Smooth muscle cell of bladder (primary cell): ENCODE measurements around the gene KLHDC7B. TPM values are rescaled to one million over a fixed set of nuclear protein-coding genes. Genes with fewer than 3 reads are reported as not detected.

Experiments
- total RNA-seq: library from RNA; depleted of rRNA; stranded (reverse); fragments of >200 nt; gene quantifications from 2 replicates; pipeline ENCODE4 v1.2.3, GENCODE V29; 2014

The KLHDC7B gene
- 0.28 TPM in 2 replicates for total RNA-seq

GRCh38 chr22:50545522-50546325 lies at the start of gene KLHDC7B:
TSS of gene KLHDC7B (plus strand) at chr22:50545899. CDS start at chr22:50546244, 345 bp downstream.

GRCh38 chr22:50507421-50507990 lies 38.2 kb upstream of the KLHDC7B start, which contains the start of gene LMF2:
TSS of gene LMF2 (minus strand) at chr22:50507702. CDS start at chr22:50507675, 27 bp downstream.

DNA sequence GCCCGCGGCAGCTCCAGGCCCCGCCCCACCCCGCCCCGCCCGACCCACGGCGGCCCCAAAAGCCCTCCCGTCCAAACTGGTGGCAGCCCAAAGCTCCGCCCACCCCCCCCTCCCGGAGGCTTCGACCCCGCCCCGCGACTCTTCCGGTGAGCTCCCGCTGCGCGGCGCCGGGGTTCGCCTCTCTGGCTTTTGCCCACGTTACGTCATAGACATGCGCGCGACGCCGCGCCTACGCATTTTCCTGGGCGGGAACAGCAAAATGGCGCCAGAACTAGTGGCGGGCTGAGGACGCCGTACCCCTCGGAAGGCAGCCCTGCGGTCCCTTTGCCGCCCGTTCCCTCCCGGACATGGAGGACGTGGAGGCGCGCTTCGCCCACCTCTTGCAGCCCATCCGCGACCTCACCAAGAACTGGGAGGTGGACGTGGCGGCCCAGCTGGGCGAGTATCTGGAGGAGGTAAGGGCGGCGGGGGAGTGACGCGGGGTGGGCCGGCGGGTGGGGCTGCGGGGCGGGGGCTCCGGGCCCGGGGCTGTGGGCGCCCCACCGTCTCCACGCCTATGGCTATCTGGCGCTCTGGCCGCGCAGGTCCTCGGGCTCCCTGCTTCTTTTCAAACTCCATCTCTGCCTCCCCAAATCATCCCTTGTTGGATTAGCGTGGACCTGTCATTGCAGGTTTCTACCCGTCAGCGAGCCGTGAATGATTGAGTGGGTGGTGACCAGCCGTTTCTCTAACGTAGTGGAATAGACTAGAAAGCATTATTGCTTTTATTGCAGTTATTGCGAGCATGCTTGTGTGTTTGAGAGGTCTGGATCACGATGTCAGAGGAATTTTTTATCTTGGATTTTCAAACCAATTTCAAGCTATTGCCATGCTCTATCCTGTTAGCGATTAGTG lies 37.5 kb upstream of the KLHDC7B start, which contains the start of gene NCAPH2:
Gene NCAPH2 (plus strand): TSS at position 234 of the 894 bp plus-strand sequence. CDS start 114 bp downstream, at position 348.

DNA sequence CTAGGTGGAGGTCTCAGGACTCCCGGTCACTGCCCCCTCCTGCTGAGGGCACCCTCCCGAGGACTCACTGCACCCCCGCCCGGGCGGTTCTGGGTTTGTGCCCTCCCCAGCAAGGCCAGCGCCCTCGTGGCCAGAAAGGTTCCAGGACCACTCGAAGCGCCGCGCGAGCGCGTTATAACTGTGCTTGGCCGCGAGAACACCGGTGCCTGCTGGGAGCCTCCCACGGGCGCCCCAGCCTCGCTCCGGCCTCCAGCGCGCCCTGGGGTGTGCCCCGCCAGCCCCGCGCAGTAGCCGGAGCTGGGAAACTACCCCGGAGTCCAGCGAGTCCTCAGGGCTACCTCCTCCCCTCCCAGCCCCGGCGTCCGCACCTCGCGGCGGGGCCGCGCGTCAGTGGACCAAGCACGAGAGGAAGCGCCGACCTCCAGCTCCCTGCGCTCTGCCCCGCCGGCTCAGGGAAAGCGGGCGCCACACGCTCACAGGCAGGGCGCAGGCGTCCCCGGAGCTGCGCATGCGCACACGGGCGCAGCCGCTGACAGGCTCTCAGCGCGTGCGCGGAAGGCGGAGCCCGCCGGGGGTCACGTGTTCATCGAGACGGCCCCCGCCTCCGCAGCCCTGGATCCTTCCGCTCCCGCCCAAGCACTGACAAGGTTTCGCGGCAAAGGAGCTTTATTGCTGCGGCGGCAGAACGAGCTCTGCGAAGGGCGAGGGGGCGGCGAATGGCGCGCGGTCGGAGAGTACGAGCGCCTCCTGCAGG lies 20.4 kb upstream of the KLHDC7B start, which contains the start of gene SCO2:
Gene SCO2 (minus strand): TSS at position 495 of the 754 bp plus-strand sequence. CDS start 1,187 bp downstream, outside the sequence.

DNA sequence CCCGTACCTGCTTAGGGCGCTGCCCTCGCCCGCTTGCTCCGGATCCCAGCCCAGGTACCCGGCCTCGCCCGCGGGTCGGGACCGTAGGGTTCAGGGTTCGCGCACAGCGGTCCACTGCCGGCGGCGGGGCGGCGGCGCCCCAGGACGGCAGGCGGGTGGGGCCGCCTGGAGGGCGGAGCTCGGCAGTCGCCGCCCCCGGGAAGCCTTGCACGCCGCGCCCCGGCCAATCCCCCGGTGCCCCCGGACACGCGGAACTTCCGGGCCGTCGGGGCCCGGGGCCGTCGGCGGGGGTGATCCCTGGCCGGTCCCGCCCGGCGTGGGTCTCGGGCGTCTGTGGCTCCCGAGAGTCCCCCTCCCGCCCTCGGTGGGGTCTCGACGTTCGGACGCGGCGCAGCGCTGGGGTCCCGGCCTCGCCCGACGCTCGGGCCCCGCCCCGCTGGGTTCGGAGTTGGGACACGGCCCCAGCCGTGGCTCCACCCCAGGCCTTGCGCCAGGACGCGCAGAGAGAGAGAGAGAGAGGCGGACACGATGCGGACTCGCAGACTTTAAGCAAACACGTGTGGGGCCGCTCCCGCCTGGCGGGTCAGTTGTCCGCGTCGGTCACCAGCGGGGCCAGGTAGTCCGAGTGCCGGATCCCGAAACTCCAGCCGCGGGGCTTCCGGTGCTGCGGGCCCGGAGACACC lies 15.7 kb upstream of the KLHDC7B start, which contains the start of gene TYMP:
Gene TYMP (minus strand): TSS at position 116 of the 683 bp plus-strand sequence. CDS start 303 bp downstream, outside the sequence.

GRCh38 chr22:50562523-50563412 lies 17.1 kb downstream of the KLHDC7B start, which contains the start of gene SYCE3:
TSS of gene SYCE3 (minus strand) at chr22:50562919. CDS start at chr22:50556405, 6,514 bp downstream.

DNA sequence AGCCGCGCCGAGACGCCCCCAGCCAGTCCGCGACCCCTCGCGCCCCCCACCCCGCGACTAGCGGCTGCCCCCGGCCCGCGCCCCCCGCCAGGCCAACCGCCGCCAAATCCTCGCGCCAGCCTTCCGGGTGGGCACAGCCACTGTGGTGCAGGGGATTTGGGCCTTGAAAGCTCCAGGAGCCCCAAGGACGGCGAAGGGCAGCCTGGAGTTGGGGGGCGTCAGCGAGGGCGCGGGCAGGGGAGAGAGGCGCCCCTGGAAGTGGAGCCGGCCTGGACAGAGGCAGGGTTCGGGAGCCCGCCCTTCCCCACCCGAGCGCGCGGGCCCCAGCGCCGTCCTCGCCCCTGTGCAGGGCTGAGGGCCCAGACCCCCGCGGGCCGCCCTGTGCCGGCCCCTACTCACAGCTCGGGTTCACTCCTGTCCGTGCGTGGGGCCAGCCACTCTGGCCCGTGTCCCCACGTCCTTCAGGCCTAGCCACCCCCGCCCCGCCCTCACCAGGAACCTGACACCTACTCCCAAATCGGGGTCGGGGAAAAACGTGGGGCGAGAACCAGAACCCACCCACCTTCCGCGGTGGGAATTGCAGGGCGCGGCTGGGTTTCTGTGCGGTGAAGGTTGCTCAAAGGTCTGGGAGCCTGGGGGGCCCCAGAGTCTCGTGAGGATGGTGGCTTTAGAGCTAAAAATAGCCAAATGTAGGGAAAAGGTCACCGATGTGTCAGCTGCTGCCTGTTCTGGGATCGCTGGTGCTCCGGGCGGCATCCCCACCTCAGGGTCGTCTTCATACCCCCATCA lies 32.5 kb downstream of the KLHDC7B start, which contains the start of gene CPT1B:
Gene CPT1B (minus strand): TSS at position 441 of the 789 bp plus-strand sequence. CDS start 512 bp downstream, outside the sequence.

DNA sequence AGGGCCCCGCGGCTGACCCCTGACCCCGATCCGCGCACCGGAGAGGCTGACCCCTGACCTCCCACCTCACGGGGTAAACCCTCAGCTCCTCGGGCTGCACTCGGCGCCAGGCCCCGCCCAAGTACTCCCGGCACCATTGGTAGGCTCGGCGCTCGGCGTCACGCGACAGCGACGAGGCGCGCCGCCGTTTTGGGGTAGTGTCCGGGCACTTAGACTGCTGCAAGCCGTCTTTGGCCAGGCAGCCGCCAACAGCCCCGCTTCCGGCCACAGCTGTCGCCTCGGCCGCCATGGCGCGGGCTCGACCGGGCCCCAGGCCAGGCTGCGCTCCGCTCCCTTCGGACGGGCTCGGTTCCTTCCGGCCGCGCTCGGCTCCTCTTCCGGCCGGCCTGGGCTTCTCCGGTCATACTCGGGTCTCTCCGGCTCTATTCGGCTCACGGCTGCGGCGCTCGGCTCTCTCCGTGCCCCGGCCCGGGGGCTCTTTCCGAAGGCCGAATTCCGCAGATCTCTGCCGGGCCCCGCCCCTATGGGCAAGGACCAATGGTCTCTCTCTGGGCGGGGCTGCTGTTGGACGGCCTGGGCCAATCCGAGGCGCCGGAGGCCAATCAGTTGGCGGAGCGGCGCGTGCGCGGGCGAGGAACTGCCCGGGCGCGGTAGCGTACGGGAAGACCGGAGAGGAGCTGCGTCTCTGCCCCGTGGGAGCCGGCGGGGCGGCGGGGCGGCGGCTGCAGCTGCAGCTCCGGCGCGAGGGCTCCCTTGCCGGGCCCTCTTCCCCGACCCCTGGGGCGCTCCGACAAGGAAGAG lies 37.0 kb downstream of the KLHDC7B start, which contains the start of gene CHKB:
Gene CHKB (minus strand): TSS at position 357 of the 801 bp plus-strand sequence. CDS start 68 bp downstream, at position 289.

DNA sequence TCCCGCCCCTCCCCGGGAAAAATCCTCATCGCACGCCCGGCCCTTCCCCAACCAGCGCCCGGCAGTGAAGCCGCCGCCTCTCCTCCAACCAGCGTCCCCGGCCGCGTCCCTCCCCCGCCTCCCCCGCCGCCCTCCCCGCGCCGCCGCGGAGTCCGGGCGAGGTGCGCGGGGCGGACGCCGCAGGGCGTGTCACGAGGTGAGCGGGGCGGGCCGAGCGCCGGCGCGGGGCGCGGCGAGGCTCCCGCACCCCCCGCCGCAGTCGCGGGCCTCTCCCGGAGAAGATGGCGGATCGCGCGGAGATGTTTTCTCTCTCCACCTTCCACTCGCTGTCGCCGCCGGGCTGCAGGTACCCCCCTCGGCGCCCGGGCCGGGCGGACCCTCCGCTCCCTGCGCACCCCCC lies 54.8 kb downstream of the KLHDC7B start, which contains the start of gene MAPK8IP2:
Gene MAPK8IP2 (plus strand): TSS at position 256 of the 400 bp plus-strand sequence. CDS start 26 bp downstream, at position 282.

Other genes starting within 250 kb of the KLHDC7B start
- 130 and 166 TPM in 2 replicates for gene PLXNB2, start 238.3 kb upstream of the KLHDC7B start, total RNA-seq
- 1.6 and 2.1 TPM in 2 replicates for gene DENND6B, start 218.9 kb upstream of the KLHDC7B start, total RNA-seq
- gene PPP6R2, start 202.6 kb upstream of the KLHDC7B start, total RNA-seq = 64.1 and 64.8 TPM in 2 replicates
- gene SBF1, start 70.9 kb upstream of the KLHDC7B start, total RNA-seq = 54.6 and 79.1 TPM in 2 replicates
- 1.4 and 2.4 TPM in 2 replicates for gene ADM2, start 64.4 kb upstream of the KLHDC7B start, total RNA-seq
- gene MIOX, start 59.0 kb upstream of the KLHDC7B start, total RNA-seq = not detected in 2 replicates
- 20.9 and 28.4 TPM in 2 replicates for gene LMF2, start 38.2 kb upstream of the KLHDC7B start, total RNA-seq
- 17.1 and 18.6 TPM in 2 replicates for gene NCAPH2, start 37.7 kb upstream of the KLHDC7B start, total RNA-seq
- gene SCO2, start 20.3 kb upstream of the KLHDC7B start, total RNA-seq = 0.57 and 1.6 TPM in 2 replicates
- gene TYMP, start 15.9 kb upstream of the KLHDC7B start, total RNA-seq = 15.7 and 26.9 TPM in 2 replicates
- 0.37 and 0.85 TPM in 2 replicates for gene SYCE3, start 17.0 kb downstream of the KLHDC7B start, total RNA-seq
- 1.00 and 2.3 TPM in 2 replicates for gene CPT1B, start 32.5 kb downstream of the KLHDC7B start, total RNA-seq
- 16.6 and 19.3 TPM in 2 replicates for gene CHKB, start 37.0 kb downstream of the KLHDC7B start, total RNA-seq
- gene MAPK8IP2, start 54.9 kb downstream of the KLHDC7B start, total RNA-seq = 0.28 TPM in 2 replicates
- 13.9 and 16.4 TPM in 2 replicates for gene ARSA, start 82.3 kb downstream of the KLHDC7B start, total RNA-seq
- 0.57 and 0.74 TPM in 2 replicates for gene SHANK3, start 126.9 kb downstream of the KLHDC7B start, total RNA-seq
- not detected in 2 replicates for gene ACR, start 192.3 kb downstream of the KLHDC7B start, total RNA-seq
- 5.5 and 7.5 TPM in 2 replicates for gene RABL2B, start 237.7 kb downstream of the KLHDC7B start, total RNA-seq